Fibroblast of villous mesenchyme (primary cell): ENCODE results near the gene TNRC6A. TPM values are rescaled to one million over a fixed set of nuclear protein-coding genes. Genes with fewer than 3 reads are reported as not detected.
A peak's percentile ranks its signal among the peaks of the same experiment; 100 is the strongest.
"Not testable (repeated sequence)": the region's sequence is repeated elsewhere in the genome, so short reads cannot be mapped to it uniquely, and the experiment has no call there.

Source experiments
- DNase-seq: peaks from one replicate; pipeline ENCODE4 v3.0.0-alpha.2; 2010; ENCODE audit warnings: low read depth
- H3K4me3 ChIP-seq: 2 replicates; pipeline ENCODE4 v1.5.1; 2011; ENCODE audit warnings: low read depth, mild to moderate bottlenecking, low read length
- total RNA-seq: library from RNA; depleted of rRNA; stranded (reverse); fragments of >200 nt; gene quantifications from 2 replicates; pipeline ENCODE4 v1.2.3, GENCODE V29; 2012
- TF ChIP-seq, protein P1 (sequence below): IDR thresholded peaks from 2 replicates; pipeline ENCODE4 v1.5.1; 2012; ENCODE audit warnings: low read depth, mild to moderate bottlenecking, low read length; ENCODE audit not compliant: insufficient read depth

The TNRC6A gene
- total RNA-seq, 1 donor, result 66.9 TPM

DNA sequence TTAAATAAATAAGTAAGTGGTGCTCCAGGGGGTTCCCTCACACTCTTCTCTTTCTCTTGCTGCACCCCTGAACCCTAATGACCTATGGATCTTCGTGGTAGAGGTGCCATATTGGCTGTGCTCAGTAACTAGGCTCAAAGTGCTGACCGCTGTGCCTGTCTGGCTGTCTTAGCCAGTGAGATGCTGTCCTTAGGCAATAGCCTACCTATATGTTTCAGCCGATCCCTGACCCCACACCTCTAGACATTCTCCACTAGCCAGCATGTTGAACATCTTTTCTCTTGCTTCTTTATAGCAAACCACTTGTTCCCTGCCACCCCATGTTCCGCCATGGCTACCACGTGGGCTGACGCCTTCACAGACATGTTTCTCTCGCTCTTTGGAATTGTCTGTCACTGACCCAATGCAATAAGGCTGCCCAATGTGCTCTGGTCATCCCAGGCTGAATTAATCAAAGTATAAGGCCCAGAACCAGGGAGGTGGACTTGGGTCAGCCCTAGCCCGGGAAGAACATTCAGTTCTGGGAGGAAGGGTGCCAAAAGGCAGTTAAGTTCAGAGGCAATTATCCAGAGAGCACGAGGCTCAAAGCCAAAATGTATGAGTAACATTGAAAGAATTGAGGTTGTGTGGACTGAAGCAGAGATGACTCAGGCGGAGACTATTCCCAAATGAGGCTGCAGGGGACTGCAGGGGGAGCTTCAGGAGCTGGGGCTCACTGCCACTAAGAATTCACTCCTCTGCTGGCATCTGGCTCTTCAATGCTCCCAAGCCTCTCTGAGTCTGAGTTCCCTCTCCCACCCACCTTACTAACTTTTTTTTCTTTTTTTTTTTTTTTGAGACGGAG, 28.7 kb upstream of the TNRC6A start:
- no peak overlapping the region for H3K4me3 ChIP-seq
- DNase-seq, result peak; percentile 95
- TF ChIP-seq, protein P1, sequence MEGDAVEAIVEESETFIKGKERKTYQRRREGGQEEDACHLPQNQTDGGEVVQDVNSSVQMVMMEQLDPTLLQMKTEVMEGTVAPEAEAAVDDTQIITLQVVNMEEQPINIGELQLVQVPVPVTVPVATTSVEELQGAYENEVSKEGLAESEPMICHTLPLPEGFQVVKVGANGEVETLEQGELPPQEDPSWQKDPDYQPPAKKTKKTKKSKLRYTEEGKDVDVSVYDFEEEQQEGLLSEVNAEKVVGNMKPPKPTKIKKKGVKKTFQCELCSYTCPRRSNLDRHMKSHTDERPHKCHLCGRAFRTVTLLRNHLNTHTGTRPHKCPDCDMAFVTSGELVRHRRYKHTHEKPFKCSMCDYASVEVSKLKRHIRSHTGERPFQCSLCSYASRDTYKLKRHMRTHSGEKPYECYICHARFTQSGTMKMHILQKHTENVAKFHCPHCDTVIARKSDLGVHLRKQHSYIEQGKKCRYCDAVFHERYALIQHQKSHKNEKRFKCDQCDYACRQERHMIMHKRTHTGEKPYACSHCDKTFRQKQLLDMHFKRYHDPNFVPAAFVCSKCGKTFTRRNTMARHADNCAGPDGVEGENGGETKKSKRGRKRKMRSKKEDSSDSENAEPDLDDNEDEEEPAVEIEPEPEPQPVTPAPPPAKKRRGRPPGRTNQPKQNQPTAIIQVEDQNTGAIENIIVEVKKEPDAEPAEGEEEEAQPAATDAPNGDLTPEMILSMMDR, result peak; percentile 43

GRCh38 chr16:24701521-24701951, 27.9 kb upstream of the TNRC6A start:
- no peak overlapping the region for H3K4me3 ChIP-seq
- TF ChIP-seq, protein P1, result no peak
- DNase-seq, result peak; percentile 60

- not testable (repeated sequence) for H3K4me3 ChIP-seq, DNase-seq
Measured at GRCh38 chr16:24707760-24708159, 21.7 kb upstream of the TNRC6A start.

GRCh38 chr16:24713379-24713778, 16.1 kb upstream of the TNRC6A start:
- DNase-seq, result no peak
- TF ChIP-seq, protein P1, result no peak
- H3K4me3 ChIP-seq, result no peak overlapping the region

- no peak for DNase-seq
- TF ChIP-seq, protein P1, result no peak
- no peak overlapping the region for H3K4me3 ChIP-seq
Measured at GRCh38 chr16:24717411-24717810, 12.0 kb upstream of the TNRC6A start.

DNA sequence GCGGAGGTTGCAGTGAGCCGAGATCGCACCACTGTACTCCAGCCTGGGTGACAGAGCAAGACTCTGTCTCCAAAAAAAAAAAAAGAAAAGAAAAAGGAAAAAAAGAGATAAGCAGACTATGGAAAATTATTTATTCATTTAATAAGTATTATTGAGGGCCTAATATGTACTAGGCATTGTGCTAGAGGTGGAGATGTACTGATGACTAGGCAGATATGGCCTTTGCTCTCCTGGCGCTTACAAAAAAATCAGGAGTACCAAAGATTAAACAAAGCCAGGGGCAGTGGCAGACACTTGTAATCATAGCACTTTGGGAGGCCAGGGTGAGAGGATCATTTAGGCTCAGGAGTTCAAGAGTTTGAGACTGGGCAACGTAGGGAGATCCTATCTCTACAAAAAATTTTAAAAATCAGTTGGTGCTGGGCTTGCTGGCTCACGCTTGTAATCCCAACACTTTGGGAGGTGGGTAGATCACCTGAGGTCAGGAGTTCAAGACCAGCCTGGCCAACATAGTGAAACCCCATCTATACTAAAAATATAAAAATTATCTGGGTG, 10.4 kb upstream of the TNRC6A start:
- no peak for DNase-seq

GRCh38 chr16:24721830-24722238, 7.6 kb upstream of the TNRC6A start:
- no peak for DNase-seq
- H3K4me3 ChIP-seq, result no peak overlapping the region
- TF ChIP-seq, protein P1, result no peak

More for the DNA sequence above, 10.4 kb upstream of the TNRC6A start:
- no peak overlapping the region for H3K4me3 ChIP-seq
- TF ChIP-seq, protein P1, result no peak
